Measurements from ENCODE around the gene MYRIP. TPM values are rescaled to one million over a fixed set of nuclear protein-coding genes. Genes with fewer than 3 reads are reported as not detected.

MYRIP gene
- total and polyA plus RNA-seq, 2 experiments from 2014 or later = 1.5 to 1.8 TPM

- Mint-ChIP-seq H3K4me1 (peaks cover 13% of the 10 kb centered on the region; the same call in 2 of the 3 replicates), H3K9me3 (no peaks in the 10 kb centered on the region), H3K27me3 (ENCODE audit: insufficient read depth, low read depth, poor library complexity) (no peaks in the 10 kb centered on the region), H3K4me3 (no peak overlapping the region), H3K36me3 (ENCODE audit: low read depth) (no peaks in the 10 kb centered on the region), H3K27ac (no peak overlapping the region)
- Histone ChIP-seq H3K27ac (ENCODE audit: low read depth) (no peak overlapping the region), H3K4me2 (no peak overlapping the region), H2AFZ (no peak overlapping the region), H3K4me3 (no peak overlapping the region), H3F3A (replicated peaks; ENCODE audit: low read depth) (no peaks in the 10 kb centered on the region), H3K4me1 (ENCODE audit: insufficient read depth) (peaks cover 5% of the 10 kb centered on the region; the same call in 1 of the 2 replicates), H4K20me1 (replicated peaks; ENCODE audit: insufficient read depth) (no peaks in the 10 kb centered on the region), H3K36me3 (ENCODE audit: insufficient read depth) (no peaks in the 10 kb centered on the region), H3K79me2 (replicated peaks; ENCODE audit: insufficient read depth) (no peaks in the 10 kb centered on the region), H3K9me2 (ENCODE audit: insufficient read depth) (no peaks in the 10 kb centered on the region; the same call in none of the 2 replicates), H3K27me3 (ENCODE audit: insufficient read depth) (no peaks in the 10 kb centered on the region)
- TF ChIP-seq CTCF (conservative IDR thresholded peaks at IDR 0.05; ENCODE audit: low read depth in 2 of 2) (no peak), ZNF114 (CRISPR knock-in tag; IDR thresholded peaks at IDR 0.05) (no peak), STAT1 (IDR thresholded peaks at IDR 0.05; ENCODE audit: unreplicated experiment) (no peak)
- peak; percentile 66; the same call in 2 of the 3 replicates for ATAC-seq
- DNase-seq (ENCODE audit: low spot score) = no peak
Measured at GRCh38 chr3:40016391-40016790, 207.0 kb downstream of the MYRIP start.

DNA sequence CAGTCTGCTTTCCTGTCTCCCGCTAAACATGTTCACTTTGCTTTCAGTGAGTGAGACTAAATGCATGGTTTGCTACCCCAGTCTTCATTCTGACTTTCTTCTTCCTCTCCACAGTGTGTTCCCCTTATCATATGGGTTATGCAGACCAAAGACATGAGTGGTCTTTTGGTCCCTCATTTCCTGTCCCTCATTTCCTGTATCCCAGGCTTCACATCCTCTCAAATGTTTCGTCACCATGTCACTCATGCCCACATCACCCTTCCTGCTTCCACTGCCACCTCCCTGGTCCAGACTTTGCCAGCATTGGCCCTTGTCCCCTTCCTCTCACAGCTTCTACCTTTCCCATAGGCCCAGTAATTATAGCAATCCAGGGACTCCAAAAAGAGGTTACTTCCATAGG, 209.0 kb downstream of the MYRIP start:
- Mint-ChIP-seq H3K27ac (no peak overlapping the region), H3K4me1 (peaks cover 10% of the 10 kb centered on the region), H3K36me3 (ENCODE audit: low read depth) (no peaks in the 10 kb centered on the region; the same call in 2 of the 3 replicates), H3K27me3 (ENCODE audit: insufficient read depth, low read depth, poor library complexity) (no peaks in the 10 kb centered on the region), H3K9me3 (no peaks in the 10 kb centered on the region; the same call in 1 of the 3 replicates), H3K4me3 (no peak overlapping the region)
- Histone ChIP-seq H3K36me3 (ENCODE audit: insufficient read depth) (no peaks in the 10 kb centered on the region), H3K27me3 (ENCODE audit: insufficient read depth) (no peaks in the 10 kb centered on the region), H4K20me1 (replicated peaks; ENCODE audit: insufficient read depth) (no peaks in the 10 kb centered on the region), H3K9me2 (ENCODE audit: insufficient read depth) (no peaks in the 10 kb centered on the region; the same call in none of the 2 replicates), H3K4me2 (no peak overlapping the region), H3K4me1 (ENCODE audit: insufficient read depth) (no peaks in the 10 kb centered on the region), H3K4me3 (no peak overlapping the region), H3K79me2 (replicated peaks; ENCODE audit: insufficient read depth) (no peaks in the 10 kb centered on the region), H3K27ac (ENCODE audit: low read depth) (no peak overlapping the region), H2AFZ (no peak overlapping the region), H3F3A (replicated peaks; ENCODE audit: low read depth) (no peaks in the 10 kb centered on the region)
- ATAC-seq (no peak), DNase-seq (ENCODE audit: low spot score) (no peak)
- TF ChIP-seq CTCF (conservative IDR thresholded peaks at IDR 0.05; ENCODE audit: low read depth in 2 of 2) (no peak), ZNF114 (CRISPR knock-in tag; IDR thresholded peaks at IDR 0.05) (no peak), STAT1 (IDR thresholded peaks at IDR 0.05; ENCODE audit: unreplicated experiment) (no peak), NANOG (IDR thresholded peaks at IDR 0.05; ENCODE audit: borderline replicate concordance) (no peak), ZNF462 (CRISPR knock-in tag; IDR thresholded peaks at IDR 0.05) (no peak), ZNF331 (CRISPR knock-in tag; IDR thresholded peaks at IDR 0.05; ENCODE audit: low read depth) (no peak)
- TF ChIP-seq, protein P1, sequence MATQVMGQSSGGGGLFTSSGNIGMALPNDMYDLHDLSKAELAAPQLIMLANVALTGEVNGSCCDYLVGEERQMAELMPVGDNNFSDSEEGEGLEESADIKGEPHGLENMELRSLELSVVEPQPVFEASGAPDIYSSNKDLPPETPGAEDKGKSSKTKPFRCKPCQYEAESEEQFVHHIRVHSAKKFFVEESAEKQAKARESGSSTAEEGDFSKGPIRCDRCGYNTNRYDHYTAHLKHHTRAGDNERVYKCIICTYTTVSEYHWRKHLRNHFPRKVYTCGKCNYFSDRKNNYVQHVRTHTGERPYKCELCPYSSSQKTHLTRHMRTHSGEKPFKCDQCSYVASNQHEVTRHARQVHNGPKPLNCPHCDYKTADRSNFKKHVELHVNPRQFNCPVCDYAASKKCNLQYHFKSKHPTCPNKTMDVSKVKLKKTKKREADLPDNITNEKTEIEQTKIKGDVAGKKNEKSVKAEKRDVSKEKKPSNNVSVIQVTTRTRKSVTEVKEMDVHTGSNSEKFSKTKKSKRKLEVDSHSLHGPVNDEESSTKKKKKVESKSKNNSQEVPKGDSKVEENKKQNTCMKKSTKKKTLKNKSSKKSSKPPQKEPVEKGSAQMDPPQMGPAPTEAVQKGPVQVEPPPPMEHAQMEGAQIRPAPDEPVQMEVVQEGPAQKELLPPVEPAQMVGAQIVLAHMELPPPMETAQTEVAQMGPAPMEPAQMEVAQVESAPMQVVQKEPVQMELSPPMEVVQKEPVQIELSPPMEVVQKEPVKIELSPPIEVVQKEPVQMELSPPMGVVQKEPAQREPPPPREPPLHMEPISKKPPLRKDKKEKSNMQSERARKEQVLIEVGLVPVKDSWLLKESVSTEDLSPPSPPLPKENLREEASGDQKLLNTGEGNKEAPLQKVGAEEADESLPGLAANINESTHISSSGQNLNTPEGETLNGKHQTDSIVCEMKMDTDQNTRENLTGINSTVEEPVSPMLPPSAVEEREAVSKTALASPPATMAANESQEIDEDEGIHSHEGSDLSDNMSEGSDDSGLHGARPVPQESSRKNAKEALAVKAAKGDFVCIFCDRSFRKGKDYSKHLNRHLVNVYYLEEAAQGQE (IDR thresholded peaks at IDR 0.05; ENCODE audit: unreplicated experiment) = no peak
